CD4-positive, alpha-beta T cell treated with Interleukin-6 for 4 hours (primary cell): ENCODE results near the gene MCU.
A peak's percentile ranks its signal among the peaks of the same experiment; 100 is the strongest.
"Not testable (repeated sequence)": the region's sequence is repeated elsewhere in the genome, so short reads cannot be mapped to it uniquely, and the experiment has no call there.

ENCODE experiments used
- DNase-seq: peaks from one replicate; pipeline ENCODE4 v3.0.0-alpha.2; 2020; ENCODE audit warnings: mixed read lengths

MCU gene

DNA sequence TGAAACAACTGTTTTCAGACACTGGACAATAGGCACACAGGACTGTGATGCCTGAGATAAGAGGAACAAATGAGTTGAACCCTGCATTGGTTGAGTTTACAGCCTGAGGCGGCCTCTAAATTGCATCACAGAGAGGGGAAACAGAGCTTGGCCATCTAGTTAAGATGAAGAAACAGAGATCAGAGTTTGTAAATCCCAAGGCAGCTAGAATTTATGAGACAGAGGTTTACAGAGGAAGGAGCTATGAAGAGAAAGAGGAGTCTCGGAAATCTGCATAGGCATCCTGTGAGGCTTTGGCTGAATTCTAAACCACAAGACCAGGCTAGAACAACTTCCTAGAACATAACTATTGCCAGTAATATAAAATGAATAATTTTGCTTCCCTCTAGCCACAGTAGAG is 160.6 kb downstream of the MCU start:
- DNase-seq, result no peak

DNA sequence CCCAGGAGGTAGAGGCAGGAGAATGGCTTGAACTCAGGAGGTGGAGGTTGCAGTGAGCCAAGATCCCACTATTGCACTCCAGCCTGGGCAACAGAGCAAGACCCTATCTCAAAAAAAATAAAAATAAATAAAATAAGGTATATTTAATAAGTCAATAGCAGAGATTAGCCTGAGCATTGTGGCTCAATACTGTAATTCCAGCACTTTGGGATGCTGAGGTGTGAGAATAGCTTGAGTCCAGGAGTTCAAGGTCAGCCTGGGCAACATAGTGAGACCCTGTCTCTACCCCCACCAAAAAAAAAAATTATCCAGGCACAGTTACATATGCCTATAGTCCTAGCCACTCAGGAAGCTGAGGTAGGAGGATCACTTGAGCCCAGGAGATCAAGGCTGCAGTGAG is 163.2 kb downstream of the MCU start:
- DNase-seq, result no peak

DNA sequence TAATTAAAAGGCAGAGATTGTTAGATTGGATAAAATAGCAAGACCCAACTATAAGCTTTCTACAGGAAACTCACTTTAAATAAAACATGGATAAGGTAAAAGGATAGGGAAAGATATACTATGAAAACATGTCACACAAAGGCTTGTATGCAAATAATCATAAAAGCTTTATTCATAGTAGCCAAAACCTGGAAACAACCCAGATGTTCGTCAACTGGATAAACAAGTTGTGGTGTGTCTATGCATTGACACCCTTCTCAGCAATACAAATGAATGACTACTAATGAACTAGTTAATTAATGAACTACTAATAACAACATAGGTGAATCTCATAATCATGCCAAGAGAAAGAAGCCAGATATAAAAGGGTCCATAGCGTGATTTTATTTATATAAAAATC is 163.8 kb downstream of the MCU start:
- no peak for DNase-seq

DNA sequence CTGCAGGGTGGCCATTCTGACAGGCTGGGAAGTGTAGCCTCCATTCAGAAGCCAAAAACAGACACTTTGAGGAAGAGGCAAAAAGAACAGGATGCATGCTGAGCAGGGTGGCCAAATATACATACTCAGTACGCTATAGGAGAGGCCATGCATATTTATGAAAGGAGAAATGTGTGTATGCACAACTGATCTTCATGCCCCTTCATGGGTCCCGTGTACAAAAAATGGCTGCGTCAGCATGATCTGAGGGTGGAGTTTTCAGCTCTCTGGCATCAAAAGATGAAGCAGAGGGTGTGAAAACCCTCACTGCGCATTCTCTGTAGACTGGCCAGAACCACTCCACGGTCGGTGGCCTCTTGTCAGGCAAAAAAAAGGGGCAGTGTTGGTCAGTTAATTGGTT is 166.1 kb downstream of the MCU start:
- no peak for DNase-seq

DNA sequence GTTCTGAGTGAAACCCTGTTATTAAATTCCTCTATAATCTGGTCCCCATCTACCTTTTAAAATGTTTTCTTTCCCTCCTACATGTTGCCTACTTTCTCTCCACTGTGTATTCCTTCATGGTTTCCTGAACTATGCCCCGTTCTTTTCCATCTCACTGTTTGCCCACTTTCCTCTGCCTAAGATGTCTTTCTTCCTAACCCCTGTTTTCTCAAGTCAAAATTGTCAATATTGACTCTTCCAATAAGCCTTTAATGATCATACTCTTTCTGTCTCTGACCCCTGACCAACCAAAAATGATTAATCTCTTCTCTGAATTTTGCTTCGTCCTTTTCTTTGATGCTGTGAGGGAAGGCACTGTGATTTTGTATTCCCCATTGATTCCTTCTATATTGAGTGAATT is 171.0 kb downstream of the MCU start:
- no peak for DNase-seq

DNA sequence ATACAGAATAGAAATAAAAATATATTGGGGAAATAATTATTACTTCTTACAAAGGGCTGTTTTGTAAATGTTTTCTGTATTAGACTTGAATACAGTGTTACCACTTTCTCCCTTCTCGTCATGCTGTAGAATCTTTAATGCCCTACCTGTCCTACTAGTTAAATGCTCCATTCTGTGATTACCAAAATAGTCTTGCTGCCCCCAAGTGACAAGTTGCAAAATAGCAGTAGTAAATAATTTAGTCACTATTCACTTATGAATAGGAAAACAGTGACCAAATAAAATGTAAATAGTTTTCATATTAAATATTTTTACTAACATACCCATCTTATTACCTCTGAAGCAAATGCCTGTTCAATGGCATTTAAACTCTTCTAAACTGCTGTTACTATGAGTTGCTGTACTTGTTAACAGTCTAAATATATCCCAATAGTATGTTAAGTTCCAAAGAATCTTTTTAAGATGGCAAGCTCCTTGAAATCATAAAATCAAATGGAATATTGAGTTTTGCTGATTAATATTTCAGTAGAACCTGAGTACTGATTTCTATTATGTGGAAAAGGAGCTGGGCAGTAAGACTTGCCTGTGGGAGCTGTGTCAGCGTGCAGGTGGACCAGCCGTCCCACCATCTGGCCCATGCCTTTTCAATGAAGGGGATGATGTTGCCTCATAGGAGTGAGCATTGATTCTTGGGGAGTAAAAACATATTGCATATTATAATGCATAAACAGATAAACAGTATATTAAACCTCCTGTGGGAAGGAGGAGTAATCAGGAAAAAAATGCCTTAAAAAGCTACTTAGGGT is 183.5 kb downstream of the MCU start:
- DNase-seq, result peak; percentile 6

DNA sequence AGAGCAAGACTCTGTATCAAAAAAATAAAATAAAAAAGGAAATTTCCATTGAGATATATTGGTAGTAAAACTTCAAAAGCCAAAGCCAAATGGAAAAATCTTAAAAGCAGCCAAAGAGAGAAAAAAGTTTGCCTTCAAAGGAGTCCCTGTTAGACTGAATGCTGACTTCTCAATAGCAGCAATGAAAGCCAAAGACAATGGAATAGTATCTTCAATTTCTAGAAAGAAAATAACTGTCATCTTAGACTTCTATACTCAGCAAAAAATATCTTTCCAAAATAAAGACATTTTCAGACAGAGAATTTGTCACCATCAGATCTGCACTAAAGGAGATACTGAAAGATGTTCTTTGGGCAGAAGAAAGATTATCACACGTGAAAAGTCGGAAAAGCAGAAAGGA is 187.3 kb downstream of the MCU start:
- DNase-seq, result no peak

DNA sequence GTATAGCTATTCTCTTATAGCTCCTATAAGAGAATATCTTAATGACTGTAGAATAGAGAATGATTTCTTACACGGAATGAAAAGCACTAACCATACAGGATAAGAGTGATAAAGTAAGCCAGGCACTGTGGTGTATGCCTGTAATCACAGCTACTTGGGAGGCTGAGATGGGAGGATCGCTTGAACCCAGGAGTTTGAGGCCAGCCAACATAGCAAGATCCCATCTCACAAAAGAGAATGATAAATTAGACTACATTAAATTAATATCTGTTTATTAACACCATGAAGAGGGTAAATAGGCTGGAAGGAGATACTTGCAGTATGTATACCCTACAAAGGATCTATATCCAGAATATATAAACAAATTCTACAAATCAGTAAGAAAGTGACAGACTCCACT is 189.3 kb downstream of the MCU start:
- no peak for DNase-seq

DNA sequence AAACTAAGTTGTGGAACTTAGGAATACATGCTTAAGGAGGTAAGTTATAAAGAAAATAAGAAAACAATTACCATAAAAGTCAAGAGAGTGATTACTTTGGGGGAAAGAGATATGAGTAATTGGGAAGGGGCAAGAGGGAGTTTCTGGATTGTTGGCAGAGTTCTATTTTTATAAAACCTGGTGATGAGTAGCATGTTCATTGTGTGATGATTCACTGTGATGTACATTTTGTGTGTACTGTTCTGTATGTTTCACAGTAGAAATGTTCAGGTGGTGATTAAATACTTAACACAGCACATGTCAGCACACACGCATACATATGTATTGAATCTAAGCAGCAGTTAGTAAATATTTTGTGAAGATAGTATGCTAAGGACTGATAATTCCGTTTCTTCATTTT is 191.9 kb downstream of the MCU start:
- no peak for DNase-seq

DNA sequence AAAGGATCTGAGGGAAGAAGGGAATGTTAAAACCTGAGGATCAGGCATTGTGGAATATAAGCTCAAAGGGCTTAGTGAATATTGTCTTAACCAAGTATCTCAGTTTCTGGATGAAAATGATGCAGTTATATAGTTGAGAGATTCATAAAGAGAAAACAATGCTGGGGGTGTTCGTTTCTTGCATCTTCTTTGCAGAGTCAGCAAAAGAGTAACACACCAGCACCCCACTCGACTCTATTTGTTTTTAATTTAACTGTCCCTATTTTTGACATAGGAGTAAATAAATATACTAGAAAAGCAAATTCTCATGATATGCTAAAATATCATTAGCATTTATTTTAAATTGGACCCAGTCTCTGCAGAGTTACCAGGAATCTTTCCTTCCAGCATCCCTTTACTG is 194.0 kb downstream of the MCU start:
- no peak for DNase-seq

DNA sequence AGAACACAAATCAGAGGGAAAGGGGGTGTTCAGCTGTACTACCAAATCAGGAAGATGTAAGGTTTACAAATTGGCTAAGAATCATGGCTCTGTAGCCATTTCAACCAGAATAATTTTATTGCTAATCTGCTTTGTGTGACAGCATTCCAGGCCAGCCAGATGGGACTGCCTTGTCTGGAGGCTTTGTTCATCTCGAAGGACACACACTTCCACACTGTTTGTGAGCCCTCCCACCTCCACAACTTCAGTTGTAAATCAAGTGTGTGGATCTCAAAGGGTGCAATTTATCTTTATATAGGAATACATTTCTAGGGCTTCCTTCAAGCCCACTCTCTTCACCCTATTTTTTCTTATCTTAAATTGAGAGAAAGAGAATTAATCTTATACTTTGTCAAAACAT is 194.7 kb downstream of the MCU start:
- no peak for DNase-seq

DNA sequence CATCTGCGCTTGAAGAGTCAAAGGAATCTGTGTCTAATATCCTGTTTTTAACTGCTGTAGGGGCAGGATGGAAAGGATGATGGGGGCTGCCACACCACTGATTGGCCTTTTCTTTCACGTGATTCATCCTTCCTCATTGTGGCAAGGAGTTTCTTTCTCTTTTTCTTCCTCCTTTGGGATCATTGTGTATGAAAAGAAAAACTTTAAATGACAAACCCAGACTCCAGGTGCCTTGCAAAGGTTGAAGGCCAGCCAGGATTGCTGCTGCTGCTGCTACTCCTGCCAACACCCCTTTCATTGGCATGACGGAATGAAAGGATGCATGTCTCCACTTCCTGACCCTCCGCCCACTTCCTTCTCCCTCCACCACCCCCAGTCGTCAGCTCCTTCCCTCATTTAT is 195.1 kb downstream of the MCU start:
- no peak for DNase-seq

DNA sequence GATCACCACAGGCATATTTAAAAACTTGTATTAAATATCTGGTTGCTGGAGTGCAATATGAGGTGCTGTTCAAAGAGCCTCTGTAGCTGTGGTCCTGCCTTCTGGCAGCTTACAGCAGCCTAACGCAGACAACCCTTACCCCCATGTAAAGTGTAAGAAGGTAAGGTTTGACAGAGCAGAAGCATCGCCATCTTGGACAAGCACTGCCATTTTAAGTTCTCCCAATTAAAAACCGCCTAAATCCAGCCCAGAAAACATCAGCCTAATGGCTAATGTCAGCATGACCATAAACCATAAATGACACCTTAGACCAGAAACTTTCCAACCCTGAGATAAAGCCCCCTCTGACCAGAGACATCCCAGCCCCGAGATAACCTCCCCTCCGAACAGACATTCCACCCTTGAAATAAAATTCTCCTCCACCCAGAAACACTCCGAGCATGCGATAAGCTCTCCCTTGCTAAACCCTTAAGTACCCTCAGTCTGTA is 196.3 kb downstream of the MCU start:
- no peak for DNase-seq

DNA sequence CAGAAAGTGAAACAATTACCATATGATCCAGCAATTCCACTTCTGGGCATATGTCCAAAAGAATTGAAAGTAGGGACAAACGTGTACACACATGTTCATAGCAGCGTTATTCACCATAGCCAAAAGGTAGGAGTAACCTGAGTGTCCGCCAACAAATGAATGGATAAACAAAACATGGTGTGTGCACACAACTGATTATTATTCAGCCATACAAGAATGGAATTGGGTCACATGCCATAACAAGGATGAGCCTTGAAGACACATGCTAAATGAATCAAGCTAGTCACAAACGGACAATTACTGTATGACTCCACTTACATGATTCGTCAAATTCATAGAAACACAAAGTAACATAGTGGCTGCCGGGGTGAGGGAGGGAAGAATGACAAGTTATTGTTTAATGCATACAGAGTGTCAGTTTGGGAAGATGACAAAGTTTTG is 197.5 kb downstream of the MCU start:
- DNase-seq, result no peak

DNA sequence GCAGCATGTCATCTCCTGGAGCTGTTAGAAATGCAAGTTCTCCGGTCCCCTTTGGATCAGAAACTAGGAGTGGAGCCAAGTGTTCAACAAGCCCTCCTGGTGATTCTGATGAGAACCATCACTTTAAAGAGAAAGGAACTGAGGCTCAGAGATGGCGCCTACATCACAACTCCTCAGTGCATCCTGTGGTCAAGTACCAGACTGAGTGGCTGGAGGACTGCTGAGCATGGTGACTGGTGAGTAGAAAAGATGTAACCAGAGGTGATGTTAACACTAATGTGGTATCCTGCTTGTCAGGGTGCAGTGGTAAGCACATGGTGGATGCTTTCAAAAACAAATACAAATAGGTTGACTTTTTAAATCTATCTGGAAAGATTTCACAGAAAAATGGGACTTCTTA is 198.1 kb downstream of the MCU start:
- no peak for DNase-seq

DNA sequence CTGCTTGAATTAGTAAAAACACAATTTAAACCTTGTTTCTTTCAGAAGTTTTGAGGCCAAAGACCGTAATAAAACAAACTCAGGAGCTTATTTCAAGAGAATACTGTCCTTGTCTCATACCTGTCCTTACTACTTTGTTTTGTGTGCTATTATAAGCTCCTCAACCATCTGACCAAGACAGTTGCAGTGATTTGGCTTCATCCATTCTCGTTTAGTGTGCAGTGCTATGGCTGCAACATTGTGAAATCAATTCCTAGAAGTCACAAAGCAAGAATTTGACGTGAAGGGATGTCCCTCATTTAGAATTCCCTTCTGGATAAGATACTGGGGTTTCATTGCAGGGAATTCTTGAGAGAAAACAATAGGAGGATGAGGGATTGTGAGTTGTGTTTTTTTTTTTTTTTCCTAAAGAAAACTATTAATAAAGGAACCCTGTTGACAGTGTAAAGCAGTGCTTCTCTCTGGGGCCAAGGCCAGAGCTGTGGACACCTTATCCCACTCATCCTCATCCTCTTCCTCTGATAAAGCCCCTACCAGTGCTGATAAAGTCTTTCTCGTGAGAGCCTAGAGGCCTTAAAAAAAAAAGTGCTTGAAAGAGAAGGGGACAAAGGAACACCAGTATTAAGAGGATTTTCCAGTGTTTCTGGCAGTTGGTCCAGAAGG is 201.3 kb downstream of the MCU start, which contains the start of gene OIT3:
Gene OIT3 (plus strand): TSS at position 604 of the 663 bp plus-strand sequence. CDS start 60 bp downstream, outside the sequence.
- DNase-seq, result no peak

DNA sequence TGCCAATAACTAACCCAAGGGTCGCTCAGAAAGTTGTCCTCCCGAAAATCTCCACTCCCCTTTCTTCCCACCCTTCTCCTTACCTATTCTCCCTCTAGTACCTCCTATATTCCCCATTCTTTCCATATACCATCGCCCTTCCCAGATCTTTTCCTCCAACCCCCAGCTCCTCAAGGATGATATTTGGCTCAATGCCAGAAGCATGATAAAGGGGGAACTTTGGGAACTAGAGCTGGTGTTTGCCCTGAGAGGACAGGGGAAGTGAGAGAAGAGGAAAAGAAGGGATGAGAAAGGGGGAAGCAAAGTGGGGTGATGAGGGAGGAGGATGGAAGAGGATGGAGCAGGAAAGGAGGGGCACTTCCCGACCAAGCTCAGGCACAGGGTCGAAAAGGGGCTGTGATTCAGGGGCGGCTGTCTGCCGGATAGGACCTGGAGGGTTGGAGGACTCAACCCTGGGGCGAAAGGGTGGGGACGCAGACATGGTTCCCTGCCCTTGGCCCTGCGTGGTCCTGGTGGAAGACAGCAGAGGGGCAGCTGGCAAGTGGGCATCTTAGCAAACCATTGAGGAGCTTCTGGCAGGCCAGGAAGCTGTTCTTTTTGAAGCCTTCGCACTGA is 203.4 kb downstream of the MCU start:
- DNase-seq, result no peak

DNA sequence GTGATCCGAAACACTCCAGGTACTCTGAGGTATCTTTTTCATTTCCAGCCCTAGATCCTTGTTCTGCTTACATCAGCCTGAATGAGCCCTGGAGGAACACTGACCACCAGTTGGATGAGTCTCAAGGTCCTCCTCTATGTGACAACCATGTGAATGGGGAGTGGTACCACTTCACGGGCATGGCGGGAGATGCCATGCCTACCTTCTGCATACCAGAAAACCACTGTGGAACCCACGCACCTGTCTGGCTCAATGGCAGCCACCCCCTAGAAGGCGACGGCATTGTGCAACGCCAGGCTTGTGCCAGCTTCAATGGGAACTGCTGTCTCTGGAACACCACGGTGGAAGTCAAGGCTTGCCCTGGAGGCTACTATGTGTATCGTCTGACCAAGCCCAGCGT is 206.7 kb downstream of the MCU start:
- DNase-seq, result no peak

DNA sequence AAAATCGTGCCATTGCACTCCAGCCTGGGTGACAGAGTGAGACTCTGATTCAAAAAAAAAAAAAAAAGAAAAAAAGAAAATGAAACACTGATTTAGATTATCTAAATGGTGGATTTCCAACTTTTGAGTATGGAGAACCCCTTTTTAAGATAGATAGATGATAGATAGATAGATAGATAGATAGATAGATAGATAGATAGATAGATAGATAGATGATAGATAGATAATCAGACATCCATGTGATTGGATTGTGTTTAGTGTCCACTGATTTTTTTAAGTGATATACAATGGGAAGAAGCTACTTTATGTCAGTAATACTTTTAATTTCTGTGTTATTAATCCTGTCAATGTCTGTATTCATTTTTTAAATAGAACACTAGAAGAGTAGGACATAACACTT is 207.6 kb downstream of the MCU start:
- DNase-seq, result no peak

DNA sequence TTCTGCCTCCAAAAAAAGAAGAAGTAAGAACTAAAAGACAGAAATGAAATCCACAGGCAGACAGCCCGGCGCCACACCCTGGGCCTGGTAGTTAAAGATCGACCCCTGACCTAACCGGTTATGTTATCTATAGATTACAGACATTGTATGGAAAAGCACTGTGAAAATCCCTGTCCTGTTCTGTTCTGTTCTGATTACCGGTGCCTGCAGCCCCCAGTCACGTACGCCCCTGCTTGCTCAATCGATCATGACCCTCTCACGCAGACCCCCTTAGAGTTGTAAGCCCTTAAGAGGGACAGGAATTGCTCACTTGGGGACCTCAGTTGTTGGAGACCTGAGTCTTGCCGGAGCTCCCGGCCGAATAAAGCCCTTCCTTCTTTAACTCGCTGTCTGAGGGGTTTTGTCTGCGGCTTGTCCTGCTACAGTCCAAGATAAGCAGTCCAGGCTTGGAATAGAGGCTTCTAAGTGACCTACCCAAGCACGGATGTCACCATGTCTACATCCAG is 212.1 kb downstream of the MCU start:
- not testable (repeated sequence) for DNase-seq

DNA sequence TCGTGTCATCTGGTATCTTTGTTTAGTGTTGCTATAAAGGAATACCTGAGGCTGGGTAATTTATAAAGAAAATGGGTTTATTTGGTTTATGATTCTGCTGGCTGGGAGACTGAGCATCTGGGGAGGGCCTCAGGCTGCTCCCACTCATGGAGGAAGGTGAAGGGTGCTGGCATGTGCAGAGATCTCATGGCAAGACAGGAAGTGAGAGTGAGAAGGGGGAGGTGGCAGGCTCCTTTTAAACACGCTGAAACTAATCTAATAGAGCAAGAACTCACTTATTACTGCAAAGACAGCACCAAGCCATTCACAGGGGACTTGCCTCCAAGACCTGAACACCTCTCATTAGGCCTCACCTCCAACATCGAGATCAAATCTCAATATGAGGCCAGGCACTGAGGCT is 212.9 kb downstream of the MCU start:
- no peak for DNase-seq

DNA sequence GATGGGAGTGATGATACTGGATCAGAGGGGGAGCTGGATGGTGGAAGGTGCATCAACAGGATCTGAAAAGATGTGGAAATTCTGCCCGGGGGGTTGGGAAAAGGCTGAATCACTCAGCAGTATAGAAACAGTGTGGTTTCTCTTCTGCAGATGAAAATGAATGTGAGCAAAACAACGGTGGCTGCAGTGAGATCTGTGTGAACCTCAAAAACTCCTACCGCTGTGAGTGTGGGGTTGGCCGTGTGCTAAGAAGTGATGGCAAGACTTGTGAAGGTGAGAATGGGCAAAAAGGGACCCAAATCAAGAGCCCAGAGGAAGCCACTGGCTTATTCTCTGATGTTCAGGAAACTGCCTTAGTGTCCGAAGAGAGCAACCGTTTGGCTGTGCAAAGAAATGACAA is 214.5 kb downstream of the MCU start:
- DNase-seq, result no peak

DNA sequence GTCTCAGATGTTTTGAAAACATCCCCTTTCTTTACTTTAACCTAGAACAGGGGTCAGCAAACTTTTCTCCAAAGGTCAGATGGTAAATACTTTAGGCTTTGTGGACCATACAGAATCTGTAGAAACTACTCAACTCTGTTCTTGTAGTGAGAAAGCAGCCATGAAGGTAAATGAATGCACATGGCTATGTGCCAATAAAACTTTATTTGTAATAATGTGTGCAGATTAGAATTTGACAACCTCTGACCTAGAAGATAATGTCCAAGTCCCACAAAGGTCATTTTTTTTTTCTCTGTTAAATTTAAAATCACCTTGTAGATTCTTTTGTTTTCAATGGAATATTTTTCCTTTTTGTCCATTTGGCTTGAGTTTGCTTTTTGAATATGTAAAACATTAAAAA is 218.8 kb downstream of the MCU start:
- DNase-seq, result no peak

DNA sequence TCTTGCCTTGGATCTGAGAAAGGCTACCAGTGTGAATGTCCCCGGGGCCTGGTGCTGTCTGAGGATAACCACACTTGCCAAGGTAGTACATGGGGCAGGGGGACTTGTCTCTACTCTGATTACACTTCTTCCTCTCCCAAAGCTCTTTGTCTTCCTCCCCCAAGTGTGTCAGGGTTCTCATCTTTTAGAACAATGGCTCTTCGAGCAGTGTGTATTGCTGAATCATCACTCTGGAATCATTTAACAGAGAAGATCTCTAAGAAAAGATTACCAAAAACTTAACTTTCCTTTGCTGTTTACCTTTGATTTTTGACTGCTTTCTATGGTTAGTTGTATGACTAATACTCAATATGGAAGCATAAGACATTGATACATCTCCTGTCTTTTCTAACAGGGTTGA is 219.8 kb downstream of the MCU start:
- DNase-seq, result no peak
